ENCODE measurements around the gene KIF6. TPM values are rescaled to one million over a fixed set of nuclear protein-coding genes. Genes with fewer than 3 reads are reported as not detected.

Gene KIF6
- polyA plus RNA-seq, 3 donors: not detected

DNA sequence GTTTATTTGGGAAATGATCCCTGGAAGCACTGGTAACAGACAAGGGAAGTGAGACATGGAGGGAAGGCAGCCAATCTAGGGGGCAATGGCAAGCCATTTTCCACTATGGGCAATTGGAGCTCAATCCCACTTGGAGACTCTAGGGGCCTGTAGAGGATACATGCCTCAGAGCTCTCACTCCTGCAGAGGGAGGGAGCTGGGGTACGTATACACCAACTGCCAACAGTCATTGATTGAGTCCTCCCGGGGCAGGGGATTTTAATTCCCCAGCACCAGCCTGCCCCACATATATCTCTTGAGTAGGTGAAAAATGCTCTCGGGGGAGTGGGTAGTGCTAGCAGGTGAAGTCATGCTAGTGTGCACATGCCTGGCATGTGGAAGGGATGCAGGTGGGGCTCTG is 323.8 kb downstream of the KIF6 start:
- Histone ChIP-seq H3K4me3 (replicated peaks in 1 of 3; ENCODE audit: low read depth in 2 of 3, low read length in 3 of 3) (no peak overlapping the region), H3K4me2 (replicated peaks; ENCODE audit: extremely low read depth, low read length, poor library complexity, severe bottlenecking) (no peak overlapping the region), H3K4me1 (ENCODE audit: control insufficient read depth in 1 of 2, insufficient read depth in 2 of 2, low read length in 2 of 2) (no peaks in the 10 kb centered on the region), H3K27ac (ENCODE audit: low read depth in 1 of 2, low read length in 2 of 2) (no peak overlapping the region), H4K20me1 (ENCODE audit: insufficient read depth, low read length) (no peaks in the 10 kb centered on the region), H3K9ac (ENCODE audit: insufficient read depth, low read length, poor library complexity, severe bottlenecking) (no peak overlapping the region), H3K79me2 (ENCODE audit: insufficient read depth, low read length) (no peaks in the 10 kb centered on the region), H3K27me3 (ENCODE audit: control insufficient read depth in 2 of 2, insufficient read depth in 2 of 2, low read length in 2 of 2) (no peaks in the 10 kb centered on the region), H3K9me3 (replicated peaks in 1 of 2; ENCODE audit: control insufficient read depth in 1 of 2, insufficient read depth in 1 of 2, low read length in 2 of 2) (no peaks in the 10 kb centered on the region), H2AFZ (ENCODE audit: insufficient read depth, low read depth, low read length, poor library complexity, severe bottlenecking) (no peak overlapping the region), H3K36me3 (replicated peaks in 1 of 2; ENCODE audit: control insufficient read depth in 1 of 2, insufficient read depth in 2 of 2, low read length in 2 of 2) (no peaks in the 10 kb centered on the region)
- Mint-ChIP-seq H3K9me3 (peaks cover 0 to 2% (median 0%) of the 10 kb centered on the region in 7 donors), H3K4me1 (no peaks in the 10 kb centered on the region), H3K36me3 (no peaks in the 10 kb centered on the region), H3K27ac (no peak overlapping the region), H3K4me3 (no peak overlapping the region), H3K27me3 (ENCODE audit: low read depth in 3 of 3) (peaks cover under 1 to 4% (median 2%) of the 10 kb centered on the region in 3 donors)
- no CpG with 5 or more reads among the region's 3 CpGs for WGBS (ENCODE audit: insufficient coverage)
- TF ChIP-seq, protein P1, sequence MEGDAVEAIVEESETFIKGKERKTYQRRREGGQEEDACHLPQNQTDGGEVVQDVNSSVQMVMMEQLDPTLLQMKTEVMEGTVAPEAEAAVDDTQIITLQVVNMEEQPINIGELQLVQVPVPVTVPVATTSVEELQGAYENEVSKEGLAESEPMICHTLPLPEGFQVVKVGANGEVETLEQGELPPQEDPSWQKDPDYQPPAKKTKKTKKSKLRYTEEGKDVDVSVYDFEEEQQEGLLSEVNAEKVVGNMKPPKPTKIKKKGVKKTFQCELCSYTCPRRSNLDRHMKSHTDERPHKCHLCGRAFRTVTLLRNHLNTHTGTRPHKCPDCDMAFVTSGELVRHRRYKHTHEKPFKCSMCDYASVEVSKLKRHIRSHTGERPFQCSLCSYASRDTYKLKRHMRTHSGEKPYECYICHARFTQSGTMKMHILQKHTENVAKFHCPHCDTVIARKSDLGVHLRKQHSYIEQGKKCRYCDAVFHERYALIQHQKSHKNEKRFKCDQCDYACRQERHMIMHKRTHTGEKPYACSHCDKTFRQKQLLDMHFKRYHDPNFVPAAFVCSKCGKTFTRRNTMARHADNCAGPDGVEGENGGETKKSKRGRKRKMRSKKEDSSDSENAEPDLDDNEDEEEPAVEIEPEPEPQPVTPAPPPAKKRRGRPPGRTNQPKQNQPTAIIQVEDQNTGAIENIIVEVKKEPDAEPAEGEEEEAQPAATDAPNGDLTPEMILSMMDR (IDR thresholded peaks at IDR 0.05): no peak
- no peak for DNase-seq
- intact Hi-C loops (cut with micrococcal nuclease): no loop called here

DNA sequence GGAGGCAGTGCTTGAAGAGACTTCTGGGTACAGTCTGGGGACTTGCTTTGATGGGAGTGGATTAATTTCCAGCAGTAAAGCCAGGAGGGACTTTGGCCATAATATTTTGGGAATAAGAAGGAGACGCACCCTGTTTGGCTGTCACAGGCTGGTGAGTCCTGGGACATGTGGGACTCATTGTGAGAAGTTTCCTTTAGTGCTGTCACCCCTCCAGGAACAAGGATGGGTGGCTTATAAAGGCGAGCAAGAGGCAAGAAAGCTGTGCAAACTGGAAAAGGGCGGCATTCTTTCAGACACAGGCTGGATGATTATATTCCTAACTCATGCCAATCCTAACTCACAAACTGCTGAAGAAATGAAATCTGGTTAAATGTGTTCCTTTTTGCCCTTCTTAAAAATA is 325.2 kb downstream of the KIF6 start:
- intact Hi-C loops (cut with micrococcal nuclease): no loop called here
- Histone ChIP-seq H3K27ac (ENCODE audit: low read depth in 1 of 2, low read length in 2 of 2) (no peak overlapping the region), H3K4me3 (replicated peaks in 1 of 3; ENCODE audit: low read depth in 2 of 3, low read length in 3 of 3) (no peak overlapping the region), H2AFZ (ENCODE audit: insufficient read depth, low read depth, low read length, poor library complexity, severe bottlenecking) (no peak overlapping the region), H3K4me1 (ENCODE audit: control insufficient read depth in 1 of 2, insufficient read depth in 2 of 2, low read length in 2 of 2) (no peaks in the 10 kb centered on the region), H3K9ac (ENCODE audit: insufficient read depth, low read length, poor library complexity, severe bottlenecking) (no peak overlapping the region), H4K20me1 (ENCODE audit: insufficient read depth, low read length) (no peaks in the 10 kb centered on the region), H3K79me2 (ENCODE audit: insufficient read depth, low read length) (no peaks in the 10 kb centered on the region), H3K36me3 (replicated peaks in 1 of 2; ENCODE audit: control insufficient read depth in 1 of 2, insufficient read depth in 2 of 2, low read length in 2 of 2) (no peaks in the 10 kb centered on the region), H3K27me3 (ENCODE audit: control insufficient read depth in 2 of 2, insufficient read depth in 2 of 2, low read length in 2 of 2) (no peaks in the 10 kb centered on the region), H3K9me3 (replicated peaks in 1 of 2; ENCODE audit: control insufficient read depth in 1 of 2, insufficient read depth in 1 of 2, low read length in 2 of 2) (no peaks in the 10 kb centered on the region), H3K4me2 (replicated peaks; ENCODE audit: extremely low read depth, low read length, poor library complexity, severe bottlenecking) (no peak overlapping the region)
- no peaks in the 10 kb centered on the region for H3K36me3 Mint-ChIP-seq
- peaks cover 1 to 3% (median 2%) of the 10 kb centered on the region in 3 donors for H3K27me3 Mint-ChIP-seq (ENCODE audit: low read depth in 3 of 3)
- no peak for DNase-seq
- peaks cover 0 to 2% (median 0%) of the 10 kb centered on the region in 7 donors for H3K9me3 Mint-ChIP-seq
- no peak overlapping the region for H3K4me3 Mint-ChIP-seq
- H3K27ac Mint-ChIP-seq: no peak overlapping the region
- TF ChIP-seq, protein P1 (IDR thresholded peaks at IDR 0.05): no peak
- WGBS (ENCODE audit: insufficient coverage): 100% methylated on average over 1 of the region's 3 CpGs
- H3K4me1 Mint-ChIP-seq: no peaks in the 10 kb centered on the region

Measured in CD14-positive monocyte (primary cell).